Measurements from ENCODE around the gene THUMPD2.
"Not testable (repeated sequence)": the region's sequence is repeated elsewhere in the genome, so short reads cannot be mapped to it uniquely, and the experiment has no call there.

Gene THUMPD2

GRCh38 chr2:39803839-39804238, 24.8 kb upstream of the THUMPD2 start:
- no peaks in the 10 kb centered on the region for H3K4me1 Mint-ChIP-seq
- no peaks in the 10 kb centered on the region for H3K27me3 Mint-ChIP-seq (ENCODE audit: low read depth)
- H3K4me3 Mint-ChIP-seq, result no peak overlapping the region
- H3K9me3 Mint-ChIP-seq, result peaks cover 50% of the 10 kb centered on the region
- H3K27ac Mint-ChIP-seq, result no peak overlapping the region
- H3K36me3 Mint-ChIP-seq (ENCODE audit: low read depth), result peaks cover 6% of the 10 kb centered on the region
- TF ChIP-seq CTCF (IDR thresholded peaks at IDR 0.05; ENCODE audit: unreplicated experiment in 3 of 3), result no peak

DNA sequence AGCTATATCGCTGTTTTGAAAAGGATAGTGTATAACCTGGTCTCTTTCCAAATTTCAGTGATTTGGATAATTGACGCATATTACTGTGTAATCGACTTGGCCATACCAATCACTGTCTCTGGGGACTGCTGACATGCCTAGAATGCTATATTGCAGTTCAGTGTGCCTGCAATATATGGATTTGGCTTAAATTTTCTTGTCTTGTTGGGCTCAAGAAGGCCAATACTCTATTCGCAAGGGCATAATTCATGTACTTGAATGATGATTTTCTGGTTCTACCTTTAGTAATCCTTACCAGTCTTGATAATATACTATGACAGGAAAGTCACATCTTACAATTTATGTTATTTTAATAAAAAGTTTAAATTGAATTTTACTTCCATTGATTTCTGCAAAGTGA, 21.7 kb upstream of the THUMPD2 start:
- no peak overlapping the region for H3K4me3 Mint-ChIP-seq
- H3K27ac Mint-ChIP-seq, result no peak overlapping the region
- peaks cover 6% of the 10 kb centered on the region for H3K36me3 Mint-ChIP-seq (ENCODE audit: low read depth)
- no peaks in the 10 kb centered on the region for H3K27me3 Mint-ChIP-seq (ENCODE audit: low read depth)
- no peaks in the 10 kb centered on the region for H3K4me1 Mint-ChIP-seq
- no peak for TF ChIP-seq CTCF (IDR thresholded peaks at IDR 0.05; ENCODE audit: unreplicated experiment in 3 of 3)
- H3K9me3 Mint-ChIP-seq, result peaks cover 36% of the 10 kb centered on the region

GRCh38 chr2:39796134-39796533, 17.1 kb upstream of the THUMPD2 start:
- Mint-ChIP-seq H3K4me1 (no peaks in the 10 kb centered on the region), H3K27me3 (ENCODE audit: low read depth) (no peaks in the 10 kb centered on the region), H3K36me3 (ENCODE audit: low read depth) (no peaks in the 10 kb centered on the region), H3K27ac (no peak overlapping the region), H3K4me3 (no peak overlapping the region), H3K9me3 (peaks cover 23% of the 10 kb centered on the region)
- no peak for TF ChIP-seq CTCF (IDR thresholded peaks at IDR 0.05; ENCODE audit: unreplicated experiment in 3 of 3)

DNA sequence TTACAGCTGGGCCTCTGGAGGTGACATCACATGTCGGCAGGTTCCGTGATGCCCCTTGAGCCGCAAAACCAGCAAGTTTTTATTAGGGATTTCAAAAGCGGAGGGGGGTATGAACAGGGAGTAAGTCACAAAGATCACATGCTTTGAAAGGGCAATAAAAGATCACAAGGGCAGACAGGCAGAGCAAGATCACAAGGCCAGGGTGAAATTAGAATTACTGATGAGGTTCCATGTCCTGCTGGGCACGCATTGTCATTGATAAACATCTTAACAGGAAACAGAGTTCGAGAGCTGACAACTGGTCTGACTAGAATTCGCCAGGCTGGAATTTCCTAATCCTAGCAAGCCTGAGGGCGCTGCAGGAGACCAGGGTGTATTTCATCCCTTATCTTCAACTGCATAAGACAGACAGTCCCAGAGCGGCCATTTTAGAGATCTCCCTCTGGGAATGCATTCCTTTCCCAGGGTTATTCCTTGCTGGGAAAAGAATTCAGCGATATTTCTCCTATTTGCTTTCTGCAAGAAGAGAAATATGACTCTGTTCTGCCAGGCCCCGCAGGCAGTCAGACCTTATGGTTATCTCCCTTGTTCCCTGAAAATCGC, 11.3 kb upstream of the THUMPD2 start:
- H3K27me3 Mint-ChIP-seq (ENCODE audit: low read depth); H3K36me3 Mint-ChIP-seq (ENCODE audit: low read depth); H3K4me1 Mint-ChIP-seq; H3K27ac Mint-ChIP-seq; H3K4me3 Mint-ChIP-seq: not testable (repeated sequence)
- peaks cover 19% of the 10 kb centered on the region for H3K9me3 Mint-ChIP-seq

GRCh38 chr2:39787950-39788349, 8.9 kb upstream of the THUMPD2 start:
- TF ChIP-seq CTCF (IDR thresholded peaks at IDR 0.05; ENCODE audit: unreplicated experiment in 3 of 3), result no peak
- H3K9me3 Mint-ChIP-seq, result peaks cover 19% of the 10 kb centered on the region
- H3K36me3 Mint-ChIP-seq (ENCODE audit: low read depth), result no peaks in the 10 kb centered on the region
- no peaks in the 10 kb centered on the region for H3K4me1 Mint-ChIP-seq
- H3K27ac Mint-ChIP-seq, result no peak overlapping the region
- peaks cover 3% of the 10 kb centered on the region for H3K27me3 Mint-ChIP-seq (ENCODE audit: low read depth)
- H3K4me3 Mint-ChIP-seq, result no peak overlapping the region

GRCh38 chr2:39786761-39787522, 7.9 kb upstream of the THUMPD2 start:
- H3K27ac Mint-ChIP-seq, result no peak overlapping the region
- TF ChIP-seq CTCF (IDR thresholded peaks at IDR 0.05; ENCODE audit: unreplicated experiment in 3 of 3), result no peak
- H3K4me1 Mint-ChIP-seq, result peaks cover 4% of the 10 kb centered on the region
- H3K36me3 Mint-ChIP-seq (ENCODE audit: low read depth), result no peaks in the 10 kb centered on the region
- peaks cover 3% of the 10 kb centered on the region for H3K27me3 Mint-ChIP-seq (ENCODE audit: low read depth)
- peaks cover 16% of the 10 kb centered on the region for H3K9me3 Mint-ChIP-seq
- no peak overlapping the region for H3K4me3 Mint-ChIP-seq

All from nephron (organoid).